Measurements from ENCODE around the gene LRGUK.

LRGUK gene

GRCh38 chr7:134126146-134126545, 994 bp upstream of the LRGUK start:
- DNase-seq (ENCODE audit: low read depth) = no peak

- DNase-seq (ENCODE audit: low read depth) = no peak
Measured at GRCh38 chr7:134126596-134126965, 559 bp upstream of the LRGUK start.

- no peak for DNase-seq (ENCODE audit: low read depth)
Measured at GRCh38 chr7:134128829-134129228, 1.7 kb downstream of the LRGUK start.

- DNase-seq (ENCODE audit: low read depth) = no peak
Measured at GRCh38 chr7:134129856-134130523, 2.9 kb downstream of the LRGUK start.

- DNase-seq (ENCODE audit: low read depth) = no peak
Measured at GRCh38 chr7:134134004-134134403, 6.9 kb downstream of the LRGUK start.

GRCh38 chr7:134140889-134141867, 14.0 kb downstream of the LRGUK start:
- no peak for DNase-seq (ENCODE audit: low read depth)

GRCh38 chr7:134141868-134142264, 14.7 kb downstream of the LRGUK start:
- no peak for DNase-seq (ENCODE audit: low read depth)

GRCh38 chr7:134153493-134154136, 26.5 kb downstream of the LRGUK start:
- no peak for DNase-seq (ENCODE audit: low read depth)

- no peak for DNase-seq (ENCODE audit: low read depth)
Measured at GRCh38 chr7:134154581-134155130, 27.5 kb downstream of the LRGUK start.

- DNase-seq (ENCODE audit: low read depth) = no peak
Measured at GRCh38 chr7:134155206-134155605, 28.1 kb downstream of the LRGUK start.

GRCh38 chr7:134155871-134156270, 28.7 kb downstream of the LRGUK start:
- no peak for DNase-seq (ENCODE audit: low read depth)

- DNase-seq (ENCODE audit: low read depth) = no peak
Measured at GRCh38 chr7:134165252-134165651, 38.1 kb downstream of the LRGUK start.

- DNase-seq (ENCODE audit: low read depth) = no peak
Measured at GRCh38 chr7:134167250-134167649, 40.1 kb downstream of the LRGUK start.

- no peak for DNase-seq (ENCODE audit: low read depth)
Measured at GRCh38 chr7:134167841-134168240, 40.7 kb downstream of the LRGUK start.

- no peak for DNase-seq (ENCODE audit: low read depth)
Measured at GRCh38 chr7:134174795-134175261, 47.7 kb downstream of the LRGUK start.

- no peak for DNase-seq (ENCODE audit: low read depth)
Measured at GRCh38 chr7:134175334-134176036, 48.3 kb downstream of the LRGUK start.

- no peak for DNase-seq (ENCODE audit: low read depth)
Measured at GRCh38 chr7:134176037-134176350, 48.9 kb downstream of the LRGUK start.

- no peak for DNase-seq (ENCODE audit: low read depth)
Measured at GRCh38 chr7:134179036-134180011, 52.2 kb downstream of the LRGUK start.

- no peak for DNase-seq (ENCODE audit: low read depth)
Measured at GRCh38 chr7:134180376-134180775, 53.2 kb downstream of the LRGUK start.

GRCh38 chr7:134182078-134182477, 54.9 kb downstream of the LRGUK start:
- no peak for DNase-seq (ENCODE audit: low read depth)

GRCh38 chr7:134184767-134185166, 57.6 kb downstream of the LRGUK start:
- DNase-seq (ENCODE audit: low read depth) = no peak
